HepG2 (cell line): ENCODE data around the gene HMCN2. TPM values are rescaled to one million over a fixed set of nuclear protein-coding genes. Genes with fewer than 3 reads are reported as not detected.

Experiments
- AHDC1 ChIP-seq: sonication (generic); formaldehyde crosslinking; IDR thresholded peaks from 2 replicates; pipeline ENCODE4 v1.5.1; 2020; ENCODE audit warnings: mild to moderate bottlenecking, missing genetic modification reagents, borderline replicate concordance
- BCLAF1 ChIP-seq: fragments of 450-650 bp; IDR thresholded peaks from 2 replicates; pipeline ENCODE4 v1.6.1; 2017; ENCODE audit warnings: mild to moderate bottlenecking
- DR1 ChIP-seq: sonication (generic); formaldehyde crosslinking; IDR thresholded peaks from 2 replicates; pipeline ENCODE4 v1.8.0; 2021; ENCODE audit warnings: mild to moderate bottlenecking, missing genetic modification reagents, inconsistent platforms
- ELF4 ChIP-seq: sonication (generic); formaldehyde crosslinking; IDR thresholded peaks from 2 replicates; pipeline ENCODE4 v1.5.0; 2020; ENCODE audit warnings: missing genetic modification reagents, mild to moderate bottlenecking, moderate library complexity, borderline replicate concordance
- HNRNPL ChIP-seq: fragments of 200-400 bp; formaldehyde crosslinking; IDR thresholded peaks from 2 replicates; pipeline ENCODE4 v1.6.1; 2017; ENCODE audit warnings: mild to moderate bottlenecking, low read depth, low read length
- MYC ChIP-seq: sonication (generic); formaldehyde crosslinking; IDR thresholded peaks from 2 replicates; pipeline ENCODE4 v1.9.0; 2021; ENCODE audit warnings: missing genetic modification reagents, borderline replicate concordance
- NFYB ChIP-seq: sonication (generic); formaldehyde crosslinking; IDR thresholded peaks from 2 replicates; pipeline ENCODE4 v1.4.0; 2020; ENCODE audit warnings: missing genetic modification reagents
- PHF21A ChIP-seq: sonication (generic); formaldehyde crosslinking; IDR thresholded peaks from 2 replicates; pipeline ENCODE4 v1.5.0; 2020; ENCODE audit warnings: mild to moderate bottlenecking, missing genetic modification reagents
- RAD51 ChIP-seq: fragments of 450-650 bp; IDR thresholded peaks from 2 replicates; pipeline ENCODE4 v1.6.1; 2016; ENCODE audit warnings: borderline replicate concordance
- RARA ChIP-seq: IDR thresholded peaks from 2 replicates; pipeline ENCODE4 v1.6.1; 2016; ENCODE audit warnings: missing genetic modification reagents, missing compliant biosample characterization
- RFXANK ChIP-seq: IDR thresholded peaks from 2 replicates; pipeline ENCODE4 v1.6.1; 2016
- SMAD3 ChIP-seq: sonication (generic); formaldehyde crosslinking; IDR thresholded peaks from 2 replicates; pipeline ENCODE4 v1.4.0; 2020; ENCODE audit warnings: missing genetic modification reagents
- SMYD3 ChIP-seq: sonication (generic); formaldehyde crosslinking; IDR thresholded peaks from 2 replicates; pipeline ENCODE4 v1.8.1; 2023; ENCODE audit warnings: mild to moderate bottlenecking, missing genetic modification reagents
- SOX13 ChIP-seq, 3 experiments: fragments of 450-650 bp in 1 of 3; sonication (generic) in 1 of 3; formaldehyde crosslinking in 1 of 3; IDR thresholded peaks in 2 of 3; conservative IDR thresholded peaks in 1 of 3; 2 replicates each; pipeline versions ENCODE4 v1.5.0 to v1.6.1; 2016 to 2020; ENCODE audit warnings: antibody characterized with exemption in 1 of 3, mild to moderate bottlenecking in 1 of 3, missing compliant biosample characterization in 1 of 3, missing genetic modification reagents in 1 of 3, moderate library complexity in 1 of 3
- ZFP91 ChIP-seq: sonication (generic); formaldehyde crosslinking; IDR thresholded peaks from 2 replicates; pipeline ENCODE4 v1.9.0; 2022; ENCODE audit warnings: missing genetic modification reagents, mild to moderate bottlenecking, borderline replicate concordance
- ZKSCAN1 ChIP-seq: fragments of 150-350 bp; IDR thresholded peaks from 2 replicates; pipeline ENCODE4 v1.6.1; 2014; ENCODE audit warnings: low read length
- ZNF12 ChIP-seq: sonication (generic); formaldehyde crosslinking; IDR thresholded peaks from 2 replicates; pipeline ENCODE4 v1.5.0; 2020; ENCODE audit warnings: missing genetic modification reagents
- ZNF251 ChIP-seq: sonication (generic); formaldehyde crosslinking; IDR thresholded peaks from 2 replicates; pipeline ENCODE4 v1.9.0; 2021; ENCODE audit warnings: mild to moderate bottlenecking, missing genetic modification reagents
- ZNF33A ChIP-seq: sonication (generic); formaldehyde crosslinking; IDR thresholded peaks from 2 replicates; pipeline ENCODE4 v1.5.1; 2020; ENCODE audit warnings: missing genetic modification reagents, mild to moderate bottlenecking, moderate library complexity, borderline replicate concordance
- ZNF598 ChIP-seq: sonication (generic); formaldehyde crosslinking; IDR thresholded peaks from 2 replicates; pipeline ENCODE4 v1.5.1; 2020; ENCODE audit warnings: mild to moderate bottlenecking, missing genetic modification reagents, borderline replicate concordance
- ZNF7 ChIP-seq: IDR thresholded peaks from 2 replicates; pipeline ENCODE4 v1.6.1; 2016; ENCODE audit warnings: missing biosample characterization, missing genetic modification reagents
- ZNF746 ChIP-seq: sonication (generic); formaldehyde crosslinking; IDR thresholded peaks from 2 replicates; pipeline ENCODE4 v1.8.0; 2022; ENCODE audit warnings: mild to moderate bottlenecking, missing genetic modification reagents
- polyA plus RNA-seq, 8 experiments: library from polyadenylated mRNA; depleted of rRNA in 3 of 8; stranded (reverse) in 7 of 8; unstranded in 1 of 8; fragments of >200 nt; fragmentation: Illumina TruSeq in 4 of 8; extraction: Trizol in 4 of 8; gene quantifications; 2 replicates each; pipeline versions ENCODE4 v1.2.1 to v1.2.3, GENCODE V29; 2011 to 2016; ENCODE audit warnings: low read depth in 4 of 8, missing spikeins in 1 of 8, mixed read lengths in 1 of 8; ENCODE audit not compliant: insufficient read depth in 1 of 8
- total RNA-seq, 5 experiments: library from RNA; depleted of rRNA; stranded (reverse); fragments of >200 nt; fragmentation: Illumina TruSeq; extraction: Trizol; gene quantifications; 2 replicates each; pipeline ENCODE4 v1.2.3, GENCODE V29; 2016; ENCODE audit warnings: low read depth in 1 of 5

HMCN2 gene
- total and polyA plus RNA-seq, 2 of the 13 experiments (the other 11 are each of a cell fraction or from before 2014, with no cell fraction given): 0.09 TPM; not detected in 1

GRCh38 chr9:130461218-130461630 lies 195.7 kb downstream of the HMCN2 start (continued):
- TF ChIP-seq AHDC1 (no peak), ZNF12 (CRISPR knock-in tag) (no peak), SMYD3 (CRISPR knock-in tag) (no peak), DR1 (CRISPR knock-in tag) (no peak), MYC (0 out of 2 replicates have a peak, but pooled peaks have one; percentile 49), ZNF33A (CRISPR knock-in tag) (no peak), ZNF251 (CRISPR knock-in tag) (no peak), RAD51 (no peak), PHF21A (no peak), ZNF746 (CRISPR knock-in tag) (0 out of 2 replicates have a peak, but pooled peaks have one; percentile 28), ZFP91 (CRISPR knock-in tag) (0 out of 2 replicates have a peak, but pooled peaks have one; percentile 18), SOX13 (IDR thresholded peaks at IDR 0.05) (no peak), SOX13 (CRISPR knock-in tag; conservative IDR thresholded peaks at IDR 0.05 in 1 of 2, IDR thresholded peaks at IDR 0.05 in 1 of 2) (no peak), ZNF598 (CRISPR knock-in tag) (peak; percentile 51; the same call in 1 of the 2 replicates), RARA (no peak), ZNF7 (CRISPR knock-in tag) (no peak), SMAD3 (CRISPR knock-in tag) (no peak), ZKSCAN1 (no peak), ELF4 (CRISPR knock-in tag) (no peak), BCLAF1 (no peak), HNRNPL (0 out of 2 replicates have a peak, but pooled peaks have one; percentile 49), NFYB (no peak), RFXANK (CRISPR knock-in tag) (no peak)
